Gastroesophageal sphincter (tissue), 3 donors: Measurements from ENCODE around the gene TRMT112.

Source experiments
- CTCF ChIP-seq, 4 experiments: fragments of 200-600 bp in 2 of 4; fragments of 450-650 bp in 2 of 4; sonication (generic) in 1 of 4; IDR thresholded peaks; one replicate each; pipeline ENCODE4 v1.5.1; 2017 to 2019; ENCODE audit warnings: antibody characterized with exemption in 4 of 4, mild to moderate bottlenecking in 2 of 4, moderate library complexity in 2 of 4
- EP300 ChIP-seq: sonication (generic); formaldehyde crosslinking; IDR thresholded peaks from one replicate; pipeline ENCODE4 v1.6.1; 2017; ENCODE audit warnings: antibody characterized with exemption, mild to moderate bottlenecking
- POLR2A ChIP-seq, 2 donors: fragments of 450-650 bp; IDR thresholded peaks; one replicate each; pipeline ENCODE4 v1.6.1; 2017; ENCODE audit warnings: antibody characterized with exemption in 2 of 2, mild to moderate bottlenecking in 2 of 2, moderate library complexity in 1 of 2
- POLR2AphosphoS5 ChIP-seq: sonication (generic); formaldehyde crosslinking; IDR thresholded peaks from one replicate; pipeline ENCODE4 v1.6.1; 2017; ENCODE audit warnings: antibody characterized with exemption

DNA sequence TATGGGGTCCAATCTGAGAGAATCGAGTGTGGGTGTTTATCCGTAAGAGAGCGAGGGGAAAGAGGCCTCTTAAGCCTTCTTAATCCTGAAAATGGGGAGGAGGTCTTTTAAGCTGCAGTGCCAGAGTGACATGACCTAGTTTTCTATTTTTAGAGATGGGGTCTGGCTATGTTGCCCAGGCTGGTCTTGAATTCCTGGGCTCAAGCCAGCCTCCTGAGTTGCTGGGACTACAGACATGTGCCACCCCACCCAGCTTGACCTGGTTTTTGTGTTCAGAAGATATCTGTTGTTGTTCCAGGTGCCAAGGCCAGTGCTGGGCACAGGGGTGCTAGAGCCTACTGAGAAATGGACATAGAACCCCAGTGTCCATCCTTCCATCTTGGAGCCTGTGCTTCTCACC is 34.3 kb downstream of the TRMT112 start:
- TF ChIP-seq CTCF (IDR thresholded peaks at IDR 0.05) (no peak), POLR2A (IDR thresholded peaks at IDR 0.05) (no peak), POLR2AphosphoS5 (no peak), EP300 (no peak)
